AG04450 (cell line): ENCODE results near the gene PRKCH. TPM values are rescaled to one million over a fixed set of nuclear protein-coding genes. Genes with fewer than 3 reads are reported as not detected.

Experiments
- CTCF ChIA-PET: fragments of 300-600, 350-600 bp; formaldehyde crosslinking; extraction: SDS; loops from one replicate; lab custom pipeline; 2022; ENCODE audit warnings: antibody characterized with exemption, inconsistent platforms; lab: Charles Lee
- POLR2A ChIA-PET: fragments of 350-600 bp; formaldehyde crosslinking; extraction: SDS; loops from one replicate; lab custom pipeline; 2021; ENCODE audit warnings: antibody characterized with exemption, inconsistent platforms; lab: Yijun Ruan, JAX
- DNase-seq: peaks from one replicate; pipeline ENCODE4 v3.0.0-alpha.2; 2011; ENCODE audit warnings: low read depth, low spot score
- H3K27ac ChIP-seq: one replicate; pipeline ENCODE4 v1.5.1; 2012; ENCODE audit warnings: low read depth, low read length, control low read depth
- H3K27me3 ChIP-seq: one replicate; pipeline ENCODE4 v1.6.0; 2012; ENCODE audit warnings: low read length; ENCODE audit not compliant: control insufficient read depth, insufficient read depth
- H3K4me3 ChIP-seq: 2 replicates; pipeline ENCODE4 v1.5.1; 2011; ENCODE audit warnings: mild to moderate bottlenecking, low read depth, low read length, control low read depth
- H3K9me3 ChIP-seq: 2 replicates; pipeline ENCODE4 v1.5.1; 2012; ENCODE audit warnings: low read length; ENCODE audit not compliant: control insufficient read depth, insufficient read depth
- polyA plus RNA-seq: library from polyadenylated mRNA; depleted of rRNA; stranded (reverse); fragments of >200 nt; gene quantifications from 2 replicates; pipeline ENCODE4 v1.2.3, GENCODE V29; 2011
- TF ChIP-seq, protein P1 (sequence below): IDR thresholded peaks from 2 replicates; pipeline ENCODE4 v1.5.1; 2011; ENCODE audit warnings: low read depth, low read length, control low read depth, inconsistent platforms

Gene PRKCH
- polyA plus RNA-seq, 1 experiment, result 1.6 TPM

DNA sequence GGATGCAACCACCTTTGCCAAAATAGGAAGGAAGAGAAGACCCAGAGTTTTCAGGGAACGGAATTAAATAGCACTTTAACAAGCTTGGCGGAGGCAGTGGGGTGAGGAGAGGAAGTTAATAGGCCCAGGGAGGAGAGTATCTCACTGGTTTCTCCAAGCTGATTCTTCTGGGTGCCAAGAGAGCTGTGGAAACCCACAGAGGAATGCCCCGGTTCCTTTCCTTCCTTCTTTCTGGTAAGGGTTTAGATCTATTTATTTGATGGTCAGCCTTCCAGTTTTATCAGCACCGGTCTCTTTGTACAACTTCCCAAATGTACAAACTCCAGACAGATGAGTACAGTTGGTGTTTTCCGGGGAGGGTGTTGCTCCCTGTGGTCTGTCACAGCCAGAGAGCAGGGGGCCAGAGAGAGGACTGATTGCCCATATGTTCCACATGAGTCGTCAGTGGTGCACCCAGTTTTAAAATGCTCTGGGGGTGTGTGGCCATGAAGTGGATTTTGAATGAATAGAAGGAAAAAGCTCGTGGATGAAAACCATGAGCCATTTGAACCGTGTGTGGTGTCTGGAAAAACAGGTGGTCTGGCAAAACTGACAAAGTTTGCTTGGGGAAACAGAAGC is 26.6 kb downstream of the PRKCH start:
- ChIA-PET CTCF (no interaction called here), POLR2A (no interaction called here)
- no peaks in the 10 kb centered on the region for H3K9me3 ChIP-seq
- H3K27ac ChIP-seq, result no peak overlapping the region
- peaks cover 4% of the 10 kb centered on the region for H3K27me3 ChIP-seq
- no peak for DNase-seq
- H3K4me3 ChIP-seq, result no peak overlapping the region
- TF ChIP-seq, protein P1, sequence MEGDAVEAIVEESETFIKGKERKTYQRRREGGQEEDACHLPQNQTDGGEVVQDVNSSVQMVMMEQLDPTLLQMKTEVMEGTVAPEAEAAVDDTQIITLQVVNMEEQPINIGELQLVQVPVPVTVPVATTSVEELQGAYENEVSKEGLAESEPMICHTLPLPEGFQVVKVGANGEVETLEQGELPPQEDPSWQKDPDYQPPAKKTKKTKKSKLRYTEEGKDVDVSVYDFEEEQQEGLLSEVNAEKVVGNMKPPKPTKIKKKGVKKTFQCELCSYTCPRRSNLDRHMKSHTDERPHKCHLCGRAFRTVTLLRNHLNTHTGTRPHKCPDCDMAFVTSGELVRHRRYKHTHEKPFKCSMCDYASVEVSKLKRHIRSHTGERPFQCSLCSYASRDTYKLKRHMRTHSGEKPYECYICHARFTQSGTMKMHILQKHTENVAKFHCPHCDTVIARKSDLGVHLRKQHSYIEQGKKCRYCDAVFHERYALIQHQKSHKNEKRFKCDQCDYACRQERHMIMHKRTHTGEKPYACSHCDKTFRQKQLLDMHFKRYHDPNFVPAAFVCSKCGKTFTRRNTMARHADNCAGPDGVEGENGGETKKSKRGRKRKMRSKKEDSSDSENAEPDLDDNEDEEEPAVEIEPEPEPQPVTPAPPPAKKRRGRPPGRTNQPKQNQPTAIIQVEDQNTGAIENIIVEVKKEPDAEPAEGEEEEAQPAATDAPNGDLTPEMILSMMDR, result no peak

DNA sequence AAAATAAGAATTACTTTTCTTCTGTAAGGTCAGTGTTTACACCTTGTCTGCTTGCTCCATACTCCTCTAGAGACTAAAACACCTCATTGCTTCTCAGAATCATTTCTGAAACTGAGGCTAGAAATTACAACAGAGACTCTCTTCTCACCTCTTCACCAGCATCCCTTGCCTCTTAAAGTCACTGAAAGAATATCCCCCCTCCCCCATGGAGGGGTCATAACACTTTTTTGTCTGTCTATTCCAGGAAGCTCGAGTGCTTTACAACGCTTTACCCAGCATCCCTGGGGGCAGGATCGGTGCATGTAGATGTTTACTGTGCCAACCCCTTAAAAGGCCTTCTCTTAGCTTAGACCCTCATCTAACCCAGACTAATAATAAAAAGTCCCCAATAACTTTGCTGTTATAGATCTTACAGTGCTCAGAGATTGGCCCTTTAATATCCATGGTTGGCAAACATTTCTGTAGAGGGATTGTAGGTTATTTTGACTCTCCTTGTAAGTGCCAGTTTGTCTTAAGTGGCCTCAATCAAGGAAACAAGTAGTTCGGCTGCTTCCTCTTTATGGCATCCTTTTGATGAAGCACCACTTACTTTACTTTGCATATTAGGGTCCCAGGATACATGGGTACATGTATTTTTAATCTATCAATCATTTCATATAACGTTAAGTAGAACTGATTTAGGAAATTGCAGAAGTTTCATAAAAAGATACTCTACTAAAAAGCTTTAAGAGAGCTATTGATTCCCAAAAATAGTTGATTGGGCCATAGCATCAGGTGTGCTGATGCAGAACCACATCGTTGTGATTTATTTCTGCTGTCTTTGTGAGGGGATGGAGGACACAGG is 29.3 kb downstream of the PRKCH start:
- H3K9me3 ChIP-seq, result no peaks in the 10 kb centered on the region
- H3K27me3 ChIP-seq, result peaks cover 4% of the 10 kb centered on the region
- no peak overlapping the region for H3K4me3 ChIP-seq
- CTCF ChIA-PET, result no interaction called here
- no peak for DNase-seq
- POLR2A ChIA-PET, result no interaction called here
- TF ChIP-seq, protein P1, result no peak
- H3K27ac ChIP-seq, result no peak overlapping the region

GRCh38 chr14:61351477-61351876 is 30.1 kb downstream of the PRKCH start:
- Histone ChIP-seq H3K27me3 (peaks cover 4% of the 10 kb centered on the region), H3K9me3 (no peaks in the 10 kb centered on the region), H3K4me3 (no peak overlapping the region), H3K27ac (no peak overlapping the region)
- TF ChIP-seq, protein P1, result no peak
- ChIA-PET CTCF (no interaction called here), POLR2A (no interaction called here)
- DNase-seq, result no peak

DNA sequence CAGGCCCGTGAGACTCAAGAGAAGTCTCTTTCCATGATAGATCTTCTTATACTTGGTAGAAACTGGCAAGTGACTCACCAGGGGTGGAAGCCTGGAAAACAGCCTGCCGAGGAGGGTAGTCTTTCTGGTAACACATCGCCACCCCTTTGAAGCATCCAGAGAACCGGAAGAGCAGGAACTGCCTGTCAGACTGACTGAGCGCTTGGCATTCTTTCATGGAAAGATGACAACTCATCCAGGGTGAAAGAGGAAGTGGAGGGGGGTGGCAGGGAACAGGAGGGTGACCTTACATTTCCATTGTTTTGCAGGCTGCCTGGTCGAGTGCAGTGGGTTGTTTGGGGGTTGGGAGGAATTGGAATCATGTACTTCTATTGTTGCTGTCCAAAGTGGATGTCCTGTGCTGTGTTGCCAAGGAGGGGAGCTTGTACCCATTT is 34.5 kb downstream of the PRKCH start:
- ChIA-PET CTCF (no interaction called here), POLR2A (no interaction called here)
- DNase-seq, result no peak
- Histone ChIP-seq H3K27ac (no peak overlapping the region), H3K27me3 (no peaks in the 10 kb centered on the region), H3K9me3 (no peaks in the 10 kb centered on the region), H3K4me3 (no peak overlapping the region)
- TF ChIP-seq, protein P1, result no peak

DNA sequence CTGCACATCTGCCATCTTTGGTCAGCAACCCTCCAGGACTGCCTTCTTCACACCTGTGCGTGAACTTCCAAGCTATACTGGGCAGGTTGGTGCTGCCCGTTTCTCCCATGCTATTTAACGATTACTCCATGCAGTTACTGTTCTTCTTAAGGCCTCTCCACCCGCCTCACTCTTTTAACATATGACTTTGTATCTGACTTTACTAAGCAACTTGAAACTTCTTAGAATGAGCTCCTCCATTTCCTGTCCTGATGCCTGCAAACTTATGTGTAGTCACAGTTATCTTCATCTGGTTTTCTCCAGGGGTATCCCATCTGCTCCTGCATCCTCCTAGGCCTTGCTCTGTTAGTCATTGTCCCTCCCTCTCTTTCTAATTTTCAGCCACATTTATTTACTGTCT is 35.7 kb downstream of the PRKCH start:
- H3K27ac ChIP-seq, result no peak overlapping the region
- H3K9me3 ChIP-seq, result no peaks in the 10 kb centered on the region
- no peak for DNase-seq
- TF ChIP-seq, protein P1, result no peak
- H3K4me3 ChIP-seq, result no peak overlapping the region
- no peaks in the 10 kb centered on the region for H3K27me3 ChIP-seq
- POLR2A ChIA-PET, result no interaction called here
- CTCF ChIA-PET, result no interaction called here
